Mesendoderm (in vitro differentiated cells): Measurements from ENCODE around the gene EIF6.
A peak's percentile ranks its signal among the peaks of the same experiment; 100 is the strongest.

Experiments used
- DNase-seq: peaks from one replicate; pipeline ENCODE4 v3.0.0; 2013
- H2AK5ac ChIP-seq: 2 replicates; pipeline ENCODE4 v1.6.1; 2013; ENCODE audit warnings: low read length, inconsistent platforms
- H2BK120ac ChIP-seq: 2 replicates; pipeline ENCODE4 v1.6.1; 2013; ENCODE audit warnings: low read depth, mild to moderate bottlenecking, low read length, moderate library complexity, mixed read lengths
- H2BK15ac ChIP-seq: replicated peaks from 2 replicates; pipeline ENCODE4 v1.6.1; 2013; ENCODE audit warnings: low read depth, mild to moderate bottlenecking, moderate library complexity
- H2BK5ac ChIP-seq: 2 replicates; pipeline ENCODE4 v1.6.1; 2013; ENCODE audit warnings: low read length, inconsistent platforms
- H3K18ac ChIP-seq: 2 replicates; pipeline ENCODE4 v1.6.1; 2013; ENCODE audit warnings: mild to moderate bottlenecking, low read length, mixed read lengths
- H3K23ac ChIP-seq: one replicate; pipeline ENCODE4 v1.6.1; 2013; ENCODE audit warnings: low read length
- H3K27ac ChIP-seq: 2 replicates; pipeline ENCODE4 v1.5.1; 2013; ENCODE audit warnings: low read depth, mild to moderate bottlenecking, inconsistent platforms, low read length, moderate library complexity
- H3K27me3 ChIP-seq: 2 replicates; pipeline ENCODE4 v1.6.1; 2013; ENCODE audit warnings: low read length, control low read depth, mild to moderate bottlenecking, inconsistent platforms; ENCODE audit not compliant: insufficient read depth, poor library complexity
- H3K36me3 ChIP-seq: 2 replicates; pipeline ENCODE4 v1.6.1; 2013; ENCODE audit warnings: low read length, inconsistent platforms; ENCODE audit not compliant: control insufficient read depth, insufficient read depth
- H3K4ac ChIP-seq: one replicate; pipeline ENCODE4 v1.6.1; 2013; ENCODE audit warnings: low read depth, mild to moderate bottlenecking, low read length, moderate library complexity
- H3K4me1 ChIP-seq: 2 replicates; pipeline ENCODE4 v1.6.1; 2013; ENCODE audit warnings: low read depth, low read length, inconsistent platforms; ENCODE audit not compliant: control insufficient read depth
- H3K4me2 ChIP-seq: 2 replicates; pipeline ENCODE4 v1.6.1; 2013; ENCODE audit warnings: low read length
- H3K4me3 ChIP-seq: 2 replicates; pipeline ENCODE4 v1.5.1; 2013; ENCODE audit warnings: mild to moderate bottlenecking, low read length
- H3K56ac ChIP-seq: one replicate; pipeline ENCODE4 v1.6.1; 2013; ENCODE audit warnings: low read length
- H3K79me1 ChIP-seq: 2 replicates; pipeline ENCODE4 v1.6.1; 2013; ENCODE audit warnings: low read length, inconsistent platforms
- H3K79me2 ChIP-seq: 2 replicates; pipeline ENCODE4 v1.6.1; 2013; ENCODE audit warnings: mild to moderate bottlenecking, low read length; ENCODE audit not compliant: control insufficient read depth, insufficient read depth
- H3K9ac ChIP-seq: 2 replicates; pipeline ENCODE4 v1.6.1; 2013; ENCODE audit warnings: low read length, inconsistent platforms
- H4K5ac ChIP-seq: one replicate; pipeline ENCODE4 v1.6.1; 2013; ENCODE audit warnings: low read length
- H4K8ac ChIP-seq: one replicate; pipeline ENCODE4 v1.6.1; 2013; ENCODE audit warnings: low read depth, mild to moderate bottlenecking, control low read depth, low read length, moderate library complexity
- WGBS: extraction: QIAGEN DNeasy Blood & Tissue Kit; methylation state at CpG from one replicate; pipeline ENCODE4 v1.1.7; 2013; ENCODE audit warnings: low lambda C conversion rate, missing lambda C conversion rate; ENCODE audit not compliant: insufficient coverage; ENCODE audit errors: extremely low coverage; 5-methylcytosine and 5-hydroxymethylcytosine counted together

EIF6 gene

DNA sequence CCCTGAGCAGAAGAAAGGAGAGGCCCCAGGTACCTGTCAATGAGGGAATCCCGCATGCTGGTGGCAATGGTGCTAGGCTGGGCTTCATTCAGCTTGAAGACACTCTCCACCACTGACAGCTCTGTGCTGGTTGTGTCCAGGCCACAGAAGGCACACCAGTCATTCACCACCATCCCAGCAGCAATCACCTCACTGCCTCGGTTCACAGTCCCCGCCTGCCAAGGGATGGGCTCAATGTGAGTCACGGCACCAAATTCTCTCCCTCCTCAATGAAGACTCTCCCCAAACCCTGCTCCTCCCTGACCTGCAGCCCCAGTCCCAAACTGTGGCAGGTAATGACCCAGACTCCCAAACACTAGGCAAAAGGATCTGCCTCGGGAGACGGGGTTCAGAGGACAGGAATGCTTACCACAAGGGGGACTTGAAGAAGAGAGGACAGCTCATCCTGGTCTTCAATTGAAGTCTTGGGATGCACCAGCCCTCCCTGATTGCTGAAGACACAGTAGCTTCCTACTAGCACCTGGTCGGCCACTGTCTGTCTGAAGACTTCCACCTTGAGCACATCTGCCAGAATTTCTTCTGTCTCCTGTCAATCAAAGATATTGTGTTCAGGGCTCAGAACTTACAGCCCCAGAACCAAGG, 4.9 kb downstream of the EIF6 start:
- no CpG with 5 or more reads among the region's 7 CpGs for WGBS

DNA sequence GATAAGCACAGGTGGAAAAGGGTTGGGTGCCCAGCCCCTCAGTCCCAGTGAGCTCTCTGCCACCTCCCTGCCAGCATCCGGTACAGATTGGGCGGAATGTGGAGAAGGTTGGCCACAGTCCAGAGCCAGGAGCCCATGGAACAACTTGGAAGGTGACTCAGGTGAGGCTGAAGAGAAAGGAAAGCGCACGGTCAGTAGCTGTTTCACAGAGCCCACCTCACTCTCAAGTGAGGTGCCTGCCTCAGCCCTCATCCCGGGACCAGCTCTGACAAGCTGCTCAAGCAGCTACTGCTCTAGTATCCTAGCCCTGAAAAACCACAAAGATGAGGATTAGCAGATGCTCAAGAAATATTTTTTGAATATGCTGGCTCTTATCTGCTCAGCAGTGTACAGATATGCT, 5.5 kb downstream of the EIF6 start:
- Histone ChIP-seq H3K79me2 (peaks cover 15% of the 10 kb centered on the region), H2BK15ac (no peak overlapping the region), H3K4ac (no peak overlapping the region), H3K4me3 (no peak overlapping the region), H3K36me3 (peaks cover 10% of the 10 kb centered on the region), H3K9ac (no peak overlapping the region), H3K23ac (no peak overlapping the region), H3K4me2 (no peak overlapping the region), H4K8ac (no peak overlapping the region), H3K56ac (no peak overlapping the region), H3K27ac (no peak overlapping the region), H3K4me1 (peaks cover 5% of the 10 kb centered on the region), H2BK120ac (no peak overlapping the region), H2BK5ac (no peak overlapping the region), H4K5ac (no peak overlapping the region), H3K79me1 (peaks cover 5% of the 10 kb centered on the region), H3K27me3 (no peaks in the 10 kb centered on the region), H3K18ac (no peak overlapping the region), H2AK5ac (no peak overlapping the region)
- no peak for DNase-seq
- WGBS: no CpG with 5 or more reads among the region's 5 CpGs

More for the DNA sequence above, 4.9 kb downstream of the EIF6 start:
- Histone ChIP-seq H3K27me3 (no peaks in the 10 kb centered on the region), H3K9ac (no peak overlapping the region), H3K18ac (no peak overlapping the region), H3K4ac (no peak overlapping the region), H4K8ac (no peak overlapping the region), H3K79me2 (peaks cover 18% of the 10 kb centered on the region), H2BK5ac (no peak overlapping the region), H2BK120ac (no peak overlapping the region), H3K23ac (no peak overlapping the region), H3K79me1 (peaks cover 7% of the 10 kb centered on the region), H4K5ac (no peak overlapping the region), H3K56ac (no peak overlapping the region), H3K36me3 (peaks cover 10% of the 10 kb centered on the region), H3K27ac (no peak overlapping the region), H2BK15ac (no peak overlapping the region), H2AK5ac (no peak overlapping the region), H3K4me1 (peaks cover 5% of the 10 kb centered on the region), H3K4me3 (no peak overlapping the region), H3K4me2 (no peak overlapping the region)
- no peak for DNase-seq

DNA sequence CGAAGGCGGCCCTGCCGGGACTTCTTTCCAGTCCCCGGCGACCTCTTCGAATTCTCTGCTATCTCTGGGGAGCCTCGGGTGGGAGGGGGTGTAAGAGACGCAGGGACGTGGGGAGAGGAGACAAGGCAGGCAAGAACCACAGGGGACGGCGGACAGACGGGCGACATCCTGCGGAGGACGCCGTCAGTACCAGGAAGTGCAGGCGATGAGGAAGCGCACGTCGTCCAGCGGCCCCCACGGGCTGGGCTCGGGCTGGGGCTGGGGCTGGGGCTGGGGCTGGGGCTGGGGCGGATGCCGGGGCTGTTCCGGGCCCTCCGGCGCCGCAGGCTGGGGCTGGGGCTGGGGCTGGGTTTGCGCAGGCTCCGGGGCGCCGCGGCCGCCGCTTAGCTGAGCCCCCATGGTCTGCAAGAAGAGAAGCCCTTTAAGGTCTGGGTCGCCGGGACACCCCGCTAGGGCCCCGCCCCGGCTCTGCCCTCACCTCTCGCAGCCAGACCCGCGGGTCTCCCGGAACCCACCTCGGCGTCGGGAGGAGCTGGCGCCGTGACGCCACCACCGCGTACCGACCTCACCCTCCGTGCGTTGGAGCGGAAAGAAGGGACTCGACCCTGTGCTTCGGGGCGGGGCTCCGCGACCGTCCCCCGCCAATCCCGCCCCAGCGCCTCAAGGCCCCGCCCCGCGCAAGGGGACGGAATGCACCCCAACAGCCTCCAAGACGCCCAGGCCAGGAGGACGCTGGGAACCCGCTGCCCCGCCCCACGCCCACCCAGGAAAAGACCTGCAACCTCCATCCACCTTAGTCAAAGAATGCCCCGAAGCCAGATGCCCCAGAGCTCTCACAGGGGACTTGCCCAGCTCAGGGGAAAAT, 6.8 kb downstream of the EIF6 start, which contains the start of gene MMP24OS:
Gene MMP24OS, minus strand, starts transcription at position 592 of the 865 bp plus-strand sequence. Its CDS starts 193 bp downstream, at position 399.
- H3K4me1 ChIP-seq: peaks cover 2% of the 10 kb centered on the region
- no peak within 1 kb of the TSS for H2BK5ac ChIP-seq
- H3K4me2 ChIP-seq: peak within 1 kb of the TSS; percentile 73
- H3K79me2 ChIP-seq: peaks cover 5% of the 10 kb centered on the region
- no CpG with 5 or more reads among the region's 76 CpGs for WGBS
- peak within 1 kb of the TSS; percentile 95 for H3K56ac ChIP-seq
- no peaks in the 10 kb centered on the region for H3K79me1 ChIP-seq
- H3K18ac ChIP-seq: peak within 1 kb of the TSS; percentile 82
- peak within 1 kb of the TSS; percentile 88 for H4K8ac ChIP-seq
- no peak within 1 kb of the TSS for H2AK5ac ChIP-seq
- no peak within 1 kb of the TSS for H2BK15ac ChIP-seq
- no peak within 1 kb of the TSS for H2BK120ac ChIP-seq
- H3K27me3 ChIP-seq: no peaks in the 10 kb centered on the region
- peak within 1 kb of the TSS; percentile 66 for H3K27ac ChIP-seq
- peak within 1 kb of the TSS; percentile 83 for H3K23ac ChIP-seq
- H3K4ac ChIP-seq: peak within 1 kb of the TSS; percentile 85
- H3K4me3 ChIP-seq: peak within 1 kb of the TSS; percentile 73
- peaks cover 8% of the 10 kb centered on the region for H3K36me3 ChIP-seq
- DNase-seq: peak; percentile 96
- no peak within 1 kb of the TSS for H4K5ac ChIP-seq
- peak within 1 kb of the TSS; percentile 90 for H3K9ac ChIP-seq

DNA sequence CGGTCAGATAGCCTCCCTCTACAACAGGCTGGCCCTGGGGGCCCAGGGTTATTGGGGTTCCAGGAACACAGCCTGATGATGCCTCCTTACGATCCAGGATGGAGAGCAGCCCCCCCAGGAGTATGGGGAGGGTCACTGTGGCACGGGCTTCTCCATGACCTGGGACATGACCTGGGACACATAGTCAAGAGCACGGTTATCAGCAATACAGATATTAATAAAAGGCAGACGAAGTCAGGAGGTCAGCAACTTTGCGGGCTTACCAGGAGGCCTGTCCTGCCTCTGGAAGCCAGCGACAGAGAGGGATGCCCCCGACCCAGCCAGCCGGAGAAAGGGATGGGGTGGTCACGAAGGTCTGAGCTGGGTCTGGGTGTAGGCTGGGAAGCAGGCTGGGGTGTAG, 7.4 kb downstream of the EIF6 start:
- Histone ChIP-seq H3K36me3 (peaks cover 8% of the 10 kb centered on the region), H3K4me2 (peak overlapping the region; percentile 73), H3K23ac (peak overlapping the region; percentile 83), H3K79me1 (no peaks in the 10 kb centered on the region), H3K4me1 (peaks cover 2% of the 10 kb centered on the region), H2BK15ac (no peak overlapping the region), H3K27me3 (no peaks in the 10 kb centered on the region), H3K4ac (no peak overlapping the region), H3K79me2 (peaks cover 3% of the 10 kb centered on the region), H2BK5ac (no peak overlapping the region), H3K27ac (peak overlapping the region; percentile 66), H3K18ac (peak overlapping the region; percentile 82), H4K5ac (no peak overlapping the region), H3K56ac (peak overlapping the region; percentile 95), H3K9ac (peak overlapping the region; percentile 90), H2AK5ac (no peak overlapping the region), H4K8ac (peak overlapping the region; percentile 44), H3K4me3 (peak overlapping the region; percentile 73), H2BK120ac (no peak overlapping the region)
- WGBS: no CpG with 5 or more reads among the region's 10 CpGs
- no peak for DNase-seq

DNA sequence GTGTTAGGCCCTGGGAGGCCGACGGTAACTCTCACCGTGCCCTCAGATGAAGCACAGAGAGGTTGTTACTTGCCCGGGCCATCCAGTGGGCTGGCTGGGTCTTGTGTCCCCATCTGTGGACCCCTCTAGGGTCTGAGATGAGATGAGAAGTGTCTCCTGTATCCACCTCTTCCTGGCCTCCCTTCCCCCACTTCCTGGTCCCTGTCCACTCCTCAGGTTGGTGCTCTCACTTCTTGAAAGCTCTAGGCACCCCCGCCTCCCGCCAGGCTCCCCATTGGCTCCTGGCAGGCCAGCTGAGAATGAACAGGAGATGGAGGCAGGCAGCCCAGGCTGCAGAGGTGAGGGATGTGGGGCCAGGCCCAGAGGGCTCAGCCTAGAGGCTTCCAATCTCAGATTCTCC, 8.2 kb downstream of the EIF6 start:
- H3K56ac ChIP-seq: peak overlapping the region; percentile 50
- H4K8ac ChIP-seq: no peak overlapping the region
- WGBS: no CpG with 5 or more reads among the region's 6 CpGs
- H3K79me2 ChIP-seq: no peaks in the 10 kb centered on the region
- peaks cover 2% of the 10 kb centered on the region for H3K4me1 ChIP-seq
- peaks cover 8% of the 10 kb centered on the region for H3K36me3 ChIP-seq
- H3K23ac ChIP-seq: no peak overlapping the region
- H2BK5ac ChIP-seq: no peak overlapping the region
- no peaks in the 10 kb centered on the region for H3K79me1 ChIP-seq
- no peak for DNase-seq
- H3K27me3 ChIP-seq: no peaks in the 10 kb centered on the region
- H2BK15ac ChIP-seq: no peak overlapping the region
- H3K9ac ChIP-seq: peak overlapping the region; percentile 90
- H3K4me3 ChIP-seq: no peak overlapping the region
- no peak overlapping the region for H4K5ac ChIP-seq
- no peak overlapping the region for H3K4ac ChIP-seq
- H3K27ac ChIP-seq: no peak overlapping the region
- H3K18ac ChIP-seq: no peak overlapping the region
- H2AK5ac ChIP-seq: no peak overlapping the region
- H2BK120ac ChIP-seq: no peak overlapping the region
- H3K4me2 ChIP-seq: no peak overlapping the region
